ENCODE results near the gene LILRA1. TPM values are rescaled to one million over a fixed set of nuclear protein-coding genes. Genes with fewer than 3 reads are reported as not detected.
"Not testable (repeated sequence)": the region's sequence is repeated elsewhere in the genome, so short reads cannot be mapped to it uniquely, and the experiment has no call there.

The LILRA1 gene
- total RNA-seq, 1 donor from 2014 or later, result not detected

DNA sequence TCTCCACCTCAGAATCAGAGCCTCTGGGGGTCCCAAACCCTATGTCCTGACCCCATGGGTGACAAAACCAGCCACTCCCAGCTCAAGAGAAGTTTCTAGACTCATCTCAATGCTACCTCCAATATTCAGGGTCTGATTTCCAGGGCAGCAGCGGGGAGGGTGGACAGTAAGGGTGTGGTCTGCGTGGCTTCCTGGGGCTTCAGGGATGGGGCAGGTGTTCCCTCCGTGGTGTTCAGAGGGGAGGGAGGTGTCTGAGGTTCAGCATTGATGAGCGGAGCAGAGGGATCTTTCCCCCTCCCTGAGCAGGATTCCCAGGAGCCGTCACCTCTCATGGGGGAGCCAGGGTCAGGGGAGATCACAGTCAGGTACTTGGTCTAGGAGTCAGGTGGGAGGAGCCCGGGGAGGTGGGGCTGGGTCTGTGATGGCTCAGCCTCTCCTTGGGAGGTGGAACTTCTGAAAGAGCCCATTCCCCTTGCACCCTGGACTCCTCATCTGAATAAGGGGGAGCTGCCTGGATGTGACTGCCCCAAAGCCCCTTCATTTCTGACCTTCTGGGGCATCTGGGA, 16.9 kb upstream of the LILRA1 start:
- no peak for DNase-seq (ENCODE audit: low read depth)

GRCh38 chr19:54577334-54577733, 16.1 kb upstream of the LILRA1 start:
- no peak for DNase-seq (ENCODE audit: low read depth)

GRCh38 chr19:54578268-54578667, 15.2 kb upstream of the LILRA1 start:
- not testable (repeated sequence) for DNase-seq (ENCODE audit: low read depth)

GRCh38 chr19:54586397-54586796, 7.0 kb upstream of the LILRA1 start:
- no peak for DNase-seq (ENCODE audit: low read depth)

GRCh38 chr19:54587026-54587425, 6.4 kb upstream of the LILRA1 start:
- DNase-seq (ENCODE audit: low read depth), result no peak

GRCh38 chr19:54593931-54594626, 647 bp downstream of the LILRA1 start:
- DNase-seq (ENCODE audit: low read depth), result not testable (repeated sequence)

DNA sequence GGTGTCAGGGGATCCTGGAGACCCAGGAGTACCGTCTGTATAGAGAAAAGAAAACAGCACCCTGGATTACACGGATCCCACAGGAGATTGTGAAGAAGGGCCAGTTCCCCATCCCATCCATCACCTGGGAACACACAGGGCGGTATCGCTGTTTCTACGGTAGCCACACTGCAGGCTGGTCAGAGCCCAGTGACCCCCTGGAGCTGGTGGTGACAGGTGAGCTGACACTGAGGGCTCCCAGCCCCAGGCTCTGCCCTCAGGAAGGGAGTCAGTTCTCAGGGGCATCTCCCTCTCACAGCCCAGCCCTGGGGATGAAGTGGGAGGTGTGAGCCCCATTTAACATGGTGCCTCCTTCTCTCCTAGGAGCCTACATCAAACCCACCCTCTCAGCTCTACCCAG, 1.3 kb downstream of the LILRA1 start:
- no peak for DNase-seq (ENCODE audit: low read depth)

- not testable (repeated sequence) for DNase-seq (ENCODE audit: low read depth)
Observed at GRCh38 chr19:54595680-54596436, 2.4 kb downstream of the LILRA1 start.

GRCh38 chr19:54600212-54600611, 6.8 kb downstream of the LILRA1 start:
- DNase-seq (ENCODE audit: low read depth), result no peak

DNA sequence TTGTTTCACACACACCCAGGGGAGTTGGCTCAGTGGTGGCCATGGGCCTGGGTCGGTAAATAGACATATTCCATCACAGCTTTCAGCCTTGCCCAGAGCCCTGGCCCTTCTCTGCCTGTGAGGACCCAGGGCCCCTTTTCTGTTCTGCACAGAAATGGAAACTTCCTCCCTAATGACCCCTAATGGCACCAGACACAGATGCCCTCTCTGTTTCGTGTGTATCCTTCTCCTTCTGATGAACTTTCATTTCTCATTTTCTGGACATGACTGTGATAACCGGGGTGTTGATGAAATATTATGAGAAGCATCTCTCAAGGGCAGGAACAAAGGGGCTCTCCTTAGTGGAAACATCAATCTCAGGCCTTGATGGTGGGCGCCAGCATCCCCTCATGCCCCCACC, 12.8 kb downstream of the LILRA1 start:
- DNase-seq (ENCODE audit: low read depth), result no peak

DNA sequence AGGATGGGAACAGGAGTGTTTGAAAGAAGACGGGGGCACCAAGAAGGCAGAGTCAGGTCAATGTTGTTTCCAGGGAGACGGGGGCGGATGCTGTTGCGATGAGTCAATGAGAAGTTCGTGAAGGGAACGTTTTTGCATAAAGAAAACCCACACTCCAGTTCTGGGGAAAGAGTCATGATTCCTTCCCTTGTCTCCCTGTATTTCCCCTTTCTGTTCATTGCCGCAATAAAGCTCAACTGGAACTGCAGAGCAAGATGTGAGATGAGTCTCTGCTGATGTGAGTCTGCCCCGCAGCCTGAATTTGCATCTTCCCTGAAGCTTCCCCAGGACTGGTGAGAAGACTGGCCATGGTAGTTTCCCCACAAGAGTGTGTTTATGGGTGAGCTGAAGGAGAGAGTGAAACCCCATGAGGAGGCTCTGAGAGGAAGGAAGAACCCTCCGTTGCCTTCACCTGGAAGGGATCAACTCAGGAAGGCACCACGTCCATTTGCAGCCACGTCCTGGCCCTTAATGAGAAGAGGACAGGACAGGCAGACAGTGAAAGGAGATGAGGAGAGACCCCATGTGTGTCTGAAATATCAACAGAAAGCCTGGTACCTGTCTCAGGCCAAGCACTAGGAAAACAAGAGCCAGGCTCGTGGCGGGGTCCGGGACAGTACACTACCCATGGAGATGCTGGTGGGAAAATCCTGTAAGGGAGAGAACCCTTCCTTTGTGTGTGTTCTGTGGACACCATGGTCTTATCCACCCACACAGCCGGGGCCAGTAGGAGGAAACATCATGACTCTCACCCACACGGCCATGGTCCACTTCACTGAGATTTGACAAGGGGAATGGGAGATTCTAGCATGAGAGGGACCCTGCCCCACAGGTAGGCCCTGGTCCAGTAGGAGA, 13.7 kb downstream of the LILRA1 start:
- DNase-seq (ENCODE audit: low read depth), result no peak

GRCh38 chr19:54607785-54608150, 14.3 kb downstream of the LILRA1 start:
- no peak for DNase-seq (ENCODE audit: low read depth)

DNA sequence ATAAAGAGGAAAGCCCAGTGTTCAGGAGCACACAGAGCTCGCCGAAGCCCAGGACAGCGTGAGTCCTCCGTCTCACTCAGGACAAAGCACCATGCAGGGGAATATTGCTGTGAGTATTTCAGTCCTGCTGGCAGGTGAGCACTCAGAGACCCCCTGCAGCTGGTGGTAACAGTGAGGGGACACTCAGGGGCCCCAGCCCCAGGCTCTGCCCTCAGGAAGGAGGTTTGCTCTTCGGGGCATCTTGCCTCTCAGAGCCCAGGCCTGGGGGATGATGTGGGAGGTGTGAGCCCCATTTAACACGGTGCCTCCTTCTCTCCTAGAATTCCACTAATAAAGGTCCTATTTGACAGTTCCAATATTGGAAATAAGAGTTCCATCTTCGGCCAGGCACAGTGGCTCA, 14.8 kb downstream of the LILRA1 start:
- DNase-seq (ENCODE audit: low read depth), result no peak

GRCh38 chr19:54608792-54609191, 15.4 kb downstream of the LILRA1 start:
- no peak for DNase-seq (ENCODE audit: low read depth)

GRCh38 chr19:54609356-54609791, 15.9 kb downstream of the LILRA1 start:
- DNase-seq (ENCODE audit: low read depth), result no peak

DNA sequence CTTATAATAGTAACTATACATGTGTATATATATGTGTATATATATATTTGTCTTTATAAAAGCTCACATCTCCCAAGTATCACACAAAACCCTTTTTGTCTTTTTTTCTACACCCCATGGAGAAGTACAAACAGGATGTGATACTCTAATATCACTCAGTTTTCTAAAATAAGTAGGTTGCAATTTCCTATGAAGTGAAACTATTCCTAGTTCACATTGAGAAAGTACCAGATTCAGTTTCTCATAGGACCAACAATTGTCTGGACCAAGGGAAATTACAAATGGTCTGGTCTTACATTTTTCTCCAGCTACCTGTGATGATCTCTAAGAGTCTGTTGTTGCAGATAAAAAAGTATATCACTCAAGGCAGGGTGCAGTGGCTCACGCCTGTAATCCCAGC, 19.0 kb downstream of the LILRA1 start:
- DNase-seq (ENCODE audit: low read depth), result no peak

DNA sequence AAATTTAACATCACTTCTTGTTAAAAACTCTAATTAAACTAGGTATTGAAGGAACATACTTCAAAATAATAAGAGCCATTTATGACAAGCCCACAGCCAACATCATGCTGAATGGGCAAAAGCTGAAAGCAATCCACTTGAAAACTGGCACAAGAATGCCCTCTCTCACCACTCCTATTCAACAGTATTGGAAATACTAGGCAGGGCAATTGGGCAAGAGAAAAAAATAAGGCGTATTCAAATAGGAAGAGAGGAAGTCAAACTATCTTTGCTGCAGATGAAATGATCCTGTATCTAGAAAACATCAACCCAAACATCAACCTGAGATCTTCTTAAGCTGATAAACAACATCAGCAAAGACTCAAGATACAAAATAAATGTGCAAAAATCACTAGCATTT, 21.3 kb downstream of the LILRA1 start:
- no peak for DNase-seq (ENCODE audit: low read depth)

- DNase-seq (ENCODE audit: low read depth), result no peak
Observed at GRCh38 chr19:54616057-54616456, 22.6 kb downstream of the LILRA1 start.

GRCh38 chr19:54616821-54617560, 23.6 kb downstream of the LILRA1 start:
- no peak for DNase-seq (ENCODE audit: low read depth)

DNA sequence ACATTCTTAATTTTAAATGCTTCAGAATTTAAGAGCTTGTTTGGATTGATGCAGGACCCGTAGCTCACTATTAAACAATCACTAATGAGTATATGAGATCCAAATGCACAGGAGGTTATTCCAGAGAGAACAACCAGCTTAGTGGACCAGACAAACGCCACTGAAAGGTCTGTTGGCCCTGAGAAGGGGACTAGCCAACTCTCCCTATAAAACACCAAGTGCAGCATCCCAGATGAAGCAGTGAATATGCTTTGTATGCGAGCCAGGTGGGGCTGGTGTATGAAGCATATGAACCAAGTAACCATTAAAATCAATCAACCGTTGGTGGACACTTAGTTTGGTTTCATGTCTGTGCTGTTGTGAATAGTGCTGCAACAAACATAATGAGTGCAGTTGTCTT, 27.0 kb downstream of the LILRA1 start:
- no peak for DNase-seq (ENCODE audit: low read depth)

DNA sequence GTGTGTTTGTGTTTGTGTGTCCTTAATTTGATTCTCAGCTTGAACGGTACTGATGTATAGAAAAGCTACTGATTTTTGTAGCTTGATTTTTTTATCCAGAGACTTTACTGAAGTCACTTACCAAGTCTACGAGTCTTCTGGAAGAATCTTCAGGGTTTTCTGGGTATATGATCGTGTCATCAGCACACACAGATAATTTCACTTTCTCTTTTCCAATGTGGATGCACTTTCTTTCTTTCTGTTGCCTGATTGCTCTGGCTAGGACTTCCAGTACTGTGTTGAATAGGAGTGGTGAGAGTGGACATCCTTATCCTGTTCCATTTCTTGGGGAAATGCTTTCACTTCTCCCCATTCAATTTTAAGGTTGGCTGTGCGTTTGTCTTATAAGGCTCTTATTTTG, 29.0 kb downstream of the LILRA1 start:
- DNase-seq (ENCODE audit: low read depth), result no peak

Measured in myocyte (in vitro differentiated cells).